ENCODE measurements around the gene USP17L21. TPM values are rescaled to one million over a fixed set of nuclear protein-coding genes. Genes with fewer than 3 reads are reported as not detected.

USP17L21 gene, protein sequence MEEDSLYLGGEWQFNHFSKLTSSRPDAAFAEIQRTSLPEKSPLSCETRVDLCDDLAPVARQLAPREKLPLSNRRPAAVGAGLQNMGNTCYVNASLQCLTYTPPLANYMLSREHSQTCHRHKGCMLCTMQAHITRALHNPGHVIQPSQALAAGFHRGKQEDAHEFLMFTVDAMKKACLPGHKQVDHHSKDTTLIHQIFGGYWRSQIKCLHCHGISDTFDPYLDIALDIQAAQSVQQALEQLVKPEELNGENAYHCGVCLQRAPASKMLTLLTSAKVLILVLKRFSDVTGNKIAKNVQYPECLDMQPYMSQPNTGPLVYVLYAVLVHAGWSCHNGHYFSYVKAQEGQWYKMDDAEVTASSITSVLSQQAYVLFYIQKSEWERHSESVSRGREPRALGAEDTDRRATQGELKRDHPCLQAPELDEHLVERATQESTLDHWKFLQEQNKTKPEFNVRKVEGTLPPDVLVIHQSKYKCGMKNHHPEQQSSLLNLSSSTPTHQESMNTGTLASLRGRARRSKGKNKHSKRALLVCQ
- total RNA-seq = not detected

DNA sequence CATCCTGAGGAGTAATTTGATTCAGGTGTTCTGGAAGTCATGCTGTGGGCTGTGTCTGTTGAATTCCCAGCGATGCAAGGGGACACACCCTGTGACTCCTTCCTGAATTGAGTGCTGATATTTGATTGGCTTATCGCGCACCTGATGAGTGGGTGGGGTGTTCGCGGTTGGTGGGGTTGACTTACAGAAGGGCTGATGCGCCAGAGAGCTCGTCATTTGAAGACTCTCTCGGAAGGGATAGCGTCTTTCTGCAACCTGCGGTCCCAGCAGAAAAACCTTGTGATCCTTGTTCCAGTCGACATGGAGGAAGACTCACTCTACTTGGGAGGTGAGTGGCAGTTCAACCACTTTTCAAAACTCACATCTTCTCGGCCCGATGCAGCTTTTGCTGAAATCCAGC is at the start of gene USP17L21:
USP17L21 (plus strand) TSS at position 301 of the 400 bp plus-strand sequence; CDS start at position 301, 0 bp downstream.

DNA sequence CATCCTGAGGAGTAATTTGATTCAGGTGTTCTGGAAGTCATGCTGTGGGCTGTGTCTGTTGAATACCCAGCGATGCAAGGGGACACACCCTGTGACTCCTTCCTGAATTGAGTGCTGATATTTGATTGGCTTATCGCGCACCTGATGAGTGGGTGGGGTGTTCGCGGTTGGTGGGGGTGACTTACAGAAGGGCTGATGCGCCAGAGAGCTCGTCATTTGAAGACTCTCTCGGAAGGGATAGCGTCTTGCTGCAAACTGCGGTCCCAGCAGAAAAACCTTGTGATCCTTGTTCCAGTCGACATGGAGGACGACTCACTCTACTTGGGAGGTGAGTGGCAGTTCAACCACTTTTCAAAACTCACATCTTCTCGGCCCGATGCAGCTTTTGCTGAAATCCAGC is 47.6 kb upstream of the USP17L21 start, which contains the start of gene USP17L11:
USP17L11 (plus strand) TSS at position 301 of the 400 bp plus-strand sequence; CDS start at position 301, 0 bp downstream.

DNA sequence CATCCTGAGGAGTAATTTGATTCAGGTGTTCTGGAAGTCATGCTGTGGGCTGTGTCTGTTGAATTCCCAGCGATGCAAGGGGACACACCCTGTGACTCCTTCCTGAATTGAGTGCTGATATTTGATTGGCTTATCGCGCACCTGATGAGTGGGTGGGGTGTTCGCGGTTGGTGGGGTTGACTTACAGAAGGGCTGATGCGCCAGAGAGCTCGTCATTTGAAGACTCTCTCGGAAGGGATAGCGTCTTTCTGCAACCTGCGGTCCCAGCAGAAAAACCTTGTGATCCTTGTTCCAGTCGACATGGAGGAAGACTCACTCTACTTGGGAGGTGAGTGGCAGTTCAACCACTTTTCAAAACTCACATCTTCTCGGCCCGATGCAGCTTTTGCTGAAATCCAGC is 42.8 kb upstream of the USP17L21 start, which contains the start of gene USP17L12:
USP17L12 (plus strand) TSS at position 301 of the 400 bp plus-strand sequence; CDS start at position 301, 0 bp downstream.

DNA sequence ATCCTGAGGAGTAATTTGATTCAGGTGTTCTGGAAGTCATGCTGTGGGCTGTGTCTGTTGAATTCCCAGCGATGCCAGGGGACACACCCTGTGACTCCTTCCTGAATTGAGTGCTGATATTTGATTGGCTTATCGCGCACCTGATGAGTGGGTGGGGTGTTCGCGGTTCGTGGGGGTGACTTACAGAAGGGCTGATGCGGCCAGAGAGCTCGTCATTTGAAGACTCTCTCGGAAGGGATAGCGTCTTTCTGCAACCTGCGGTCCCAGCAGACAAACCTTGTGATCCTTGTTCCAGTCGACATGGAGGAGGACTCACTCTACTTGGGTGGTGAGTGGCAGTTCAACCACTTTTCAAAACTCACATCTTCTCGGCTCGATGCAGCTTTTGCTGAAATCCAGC is 38.1 kb upstream of the USP17L21 start, which contains the start of gene USP17L13:
USP17L13 (plus strand) TSS at position 301 of the 400 bp plus-strand sequence; CDS start at position 301, 0 bp downstream.

DNA sequence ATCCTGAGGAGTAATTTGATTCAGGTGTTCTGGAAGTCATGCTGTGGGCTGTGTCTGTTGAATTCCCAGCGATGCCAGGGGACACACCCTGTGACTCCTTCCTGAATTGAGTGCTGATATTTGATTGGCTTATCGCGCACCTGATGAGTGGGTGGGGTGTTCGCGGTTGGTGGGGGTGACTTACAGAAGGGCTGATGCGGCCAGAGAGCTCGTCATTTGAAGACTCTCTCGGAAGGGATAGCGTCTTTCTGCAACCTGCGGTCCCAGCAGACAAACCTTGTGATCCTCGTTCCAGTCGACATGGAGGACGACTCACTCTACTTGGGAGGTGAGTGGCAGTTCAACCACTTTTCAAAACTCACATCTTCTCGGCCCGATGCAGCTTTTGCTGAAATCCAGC is 28.6 kb upstream of the USP17L21 start, which contains the start of gene USP17L15:
USP17L15 (plus strand) TSS at position 301 of the 400 bp plus-strand sequence; CDS start at position 301, 0 bp downstream.

DNA sequence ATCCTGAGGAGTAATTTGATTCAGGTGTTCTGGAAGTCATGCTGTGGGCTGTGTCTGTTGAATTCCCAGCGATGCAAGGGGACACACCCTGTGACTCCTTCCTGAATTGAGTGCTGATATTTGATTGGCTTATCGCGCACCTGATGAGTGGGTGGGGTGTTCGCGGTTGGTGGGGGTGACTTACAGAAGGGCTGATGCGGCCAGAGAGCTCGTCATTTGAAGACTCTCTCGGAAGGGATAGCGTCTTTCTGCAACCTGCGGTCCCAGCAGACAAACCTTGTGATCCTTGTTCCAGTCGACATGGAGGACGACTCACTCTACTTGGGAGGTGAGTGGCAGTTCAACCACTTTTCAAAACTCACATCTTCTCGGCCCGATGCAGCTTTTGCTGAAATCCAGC is 19.1 kb upstream of the USP17L21 start, which contains the start of gene USP17L17:
USP17L17 (plus strand) TSS at position 301 of the 400 bp plus-strand sequence; CDS start at position 301, 0 bp downstream.

DNA sequence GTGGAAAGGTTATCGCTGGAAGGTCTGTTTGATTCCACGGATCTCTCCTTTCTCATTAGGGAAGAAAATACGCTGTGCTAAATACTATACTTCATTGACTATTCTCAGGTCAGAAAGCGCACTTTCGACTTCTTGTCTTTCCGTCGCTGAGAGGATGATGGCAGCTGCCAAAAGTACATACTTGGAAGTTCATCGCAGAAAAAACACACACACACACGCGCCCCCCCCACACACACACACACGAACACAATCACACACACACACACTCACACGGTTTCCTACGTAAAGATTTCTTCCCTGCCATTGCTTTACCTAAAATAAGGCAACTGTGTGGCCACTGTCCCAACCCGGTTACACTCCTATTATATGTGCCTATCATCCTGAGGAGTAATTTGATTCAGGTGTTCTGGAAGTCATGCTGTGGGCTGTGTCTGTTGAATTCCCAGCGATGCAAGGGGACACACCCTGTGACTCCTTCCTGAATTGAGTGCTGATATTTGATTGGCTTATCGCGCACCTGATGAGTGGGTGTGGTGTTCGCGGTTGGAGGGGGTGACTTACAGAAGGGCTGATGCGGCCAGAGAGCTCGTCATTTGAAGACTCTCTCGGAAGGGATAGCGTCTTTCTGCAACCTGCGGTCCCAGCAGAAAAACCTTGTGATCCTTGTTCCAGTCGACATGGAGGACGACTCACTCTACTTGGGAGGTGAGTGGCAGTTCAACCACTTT is 14.6 kb upstream of the USP17L21 start, which contains the start of gene USP17L18:
USP17L18 (plus strand) TSS at position 678 of the 728 bp plus-strand sequence; CDS start at position 678, 0 bp downstream.

DNA sequence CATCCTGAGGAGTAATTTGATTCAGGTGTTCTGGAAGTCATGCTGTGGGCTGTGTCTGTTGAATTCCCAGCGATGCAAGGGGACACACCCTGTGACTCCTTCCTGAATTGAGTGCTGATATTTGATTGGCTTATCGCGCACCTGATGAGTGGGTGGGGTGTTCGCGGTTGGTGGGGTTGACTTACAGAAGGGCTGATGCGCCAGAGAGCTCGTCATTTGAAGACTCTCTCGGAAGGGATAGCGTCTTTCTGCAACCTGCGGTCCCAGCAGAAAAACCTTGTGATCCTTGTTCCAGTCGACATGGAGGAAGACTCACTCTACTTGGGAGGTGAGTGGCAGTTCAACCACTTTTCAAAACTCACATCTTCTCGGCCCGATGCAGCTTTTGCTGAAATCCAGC is 9.6 kb upstream of the USP17L21 start, which contains the start of gene USP17L19:
USP17L19 (plus strand) TSS at position 301 of the 400 bp plus-strand sequence; CDS start at position 301, 0 bp downstream.

DNA sequence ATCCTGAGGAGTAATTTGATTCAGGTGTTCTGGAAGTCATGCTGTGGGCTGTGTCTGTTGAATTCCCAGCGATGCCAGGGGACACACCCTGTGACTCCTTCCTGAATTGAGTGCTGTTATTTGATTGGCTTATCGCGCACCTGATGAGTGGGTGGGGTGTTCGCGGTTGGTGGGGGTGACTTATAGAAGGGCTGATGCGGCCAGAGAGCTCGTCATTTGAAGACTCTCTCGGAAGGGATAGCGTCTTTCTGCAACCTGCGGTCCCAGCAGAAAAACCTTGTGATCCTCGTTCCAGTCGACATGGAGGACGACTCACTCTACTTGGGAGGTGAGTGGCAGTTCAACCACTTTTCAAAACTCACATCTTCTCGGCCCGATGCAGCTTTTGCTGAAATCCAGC is 4.8 kb upstream of the USP17L21 start, which contains the start of gene USP17L20:
USP17L20 (plus strand) TSS at position 301 of the 400 bp plus-strand sequence; CDS start at position 301, 0 bp downstream.

DNA sequence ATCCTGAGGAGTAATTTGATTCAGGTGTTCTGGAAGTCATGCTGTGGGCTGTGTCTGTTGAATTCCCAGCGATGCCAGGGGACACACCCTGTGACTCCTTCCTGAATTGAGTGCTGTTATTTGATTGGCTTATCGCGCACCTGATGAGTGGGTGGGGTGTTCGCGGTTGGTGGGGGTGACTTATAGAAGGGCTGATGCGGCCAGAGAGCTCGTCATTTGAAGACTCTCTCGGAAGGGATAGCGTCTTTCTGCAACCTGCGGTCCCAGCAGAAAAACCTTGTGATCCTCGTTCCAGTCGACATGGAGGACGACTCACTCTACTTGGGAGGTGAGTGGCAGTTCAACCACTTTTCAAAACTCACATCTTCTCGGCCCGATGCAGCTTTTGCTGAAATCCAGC is 4.6 kb downstream of the USP17L21 start, which contains the start of gene USP17L22:
USP17L22 (plus strand) TSS at position 301 of the 400 bp plus-strand sequence; CDS start at position 301, 0 bp downstream.

Other genes with a start within 250 kb of the USP17L21 start
- gene FAM90A26, start 92.5 kb upstream of the USP17L21 start, total RNA-seq = not detected
- gene USP17L10, start 52.2 kb upstream of the USP17L21 start, total RNA-seq = not detected
- gene USP17L11, start 47.5 kb upstream of the USP17L21 start, total RNA-seq = not detected
- gene USP17L12, start 42.7 kb upstream of the USP17L21 start, total RNA-seq = not detected
- not detected for gene USP17L13, start 38.0 kb upstream of the USP17L21 start, total RNA-seq
- not detected for gene USP17L15, start 28.5 kb upstream of the USP17L21 start, total RNA-seq
- gene USP17L17, start 19.0 kb upstream of the USP17L21 start, total RNA-seq = not detected
- gene USP17L18, start 14.2 kb upstream of the USP17L21 start, total RNA-seq = not detected
- gene USP17L19, start 9.5 kb upstream of the USP17L21 start, total RNA-seq = not detected
- gene USP17L20, start 4.7 kb upstream of the USP17L21 start, total RNA-seq = not detected
- not detected for gene USP17L22, start 4.7 kb downstream of the USP17L21 start, total RNA-seq
- gene USP17L24, start 62.3 kb downstream of the USP17L21 start, total RNA-seq = not detected
- gene USP17L25, start 67.0 kb downstream of the USP17L21 start, total RNA-seq = not detected
- gene USP17L26, start 71.8 kb downstream of the USP17L21 start, total RNA-seq = not detected
- gene USP17L5, start 76.5 kb downstream of the USP17L21 start, total RNA-seq = not detected
- not detected for gene USP17L27, start 81.3 kb downstream of the USP17L21 start, total RNA-seq
- gene USP17L28, start 86.0 kb downstream of the USP17L21 start, total RNA-seq = not detected
- gene USP17L29, start 90.8 kb downstream of the USP17L21 start, total RNA-seq = not detected
- not detected for gene USP17L30, start 100.3 kb downstream of the USP17L21 start, total RNA-seq
- not detected for gene DEFB131A, start 181.5 kb downstream of the USP17L21 start, total RNA-seq

Measured in camera-type eye (tissue), 1 donor.